Kidney (tissue), 14 donors: ENCODE results near the gene PAX7. TPM values are rescaled to one million over a fixed set of nuclear protein-coding genes. Genes with fewer than 3 reads are reported as not detected.
A peak's percentile ranks its signal among the peaks of the same experiment; 100 is the strongest.

ENCODE experiments used
- DNase-seq, 5 donors: peaks; one replicate each; pipeline ENCODE4 v3.0.0-alpha.2; 2013 to 2020
- FAIRE-seq: peaks from 2 replicates; lab custom pipeline; 2012; peaks lifted over from hg19 to GRCh38; lab: Jason Lieb, UNC
- H3K27ac ChIP-seq, 2 donors: one replicate each; pipeline ENCODE4 v1.7.0; 2013; ENCODE audit warnings: low read depth in 2 of 2, low read length in 2 of 2, inconsistent platforms in 1 of 2
- H3K27me3 ChIP-seq: one replicate; pipeline ENCODE4 v1.7.1; 2013; ENCODE audit warnings: low read length, inconsistent platforms; ENCODE audit not compliant: control insufficient read depth, insufficient read depth
- H3K36me3 ChIP-seq, 3 donors: one replicate each; pipeline versions ENCODE4 v1.7.0 to v1.7.1; 2013; ENCODE audit warnings: low read length in 3 of 3, control low read depth in 1 of 3, inconsistent platforms in 1 of 3; ENCODE audit not compliant: insufficient read depth in 3 of 3, control insufficient read depth in 2 of 3
- H3K4me1 ChIP-seq, 3 donors: one replicate each; pipeline versions ENCODE4 v1.7.0 to v1.7.1; 2013; ENCODE audit warnings: low read length in 3 of 3, inconsistent platforms in 1 of 3, low read depth in 1 of 3; ENCODE audit not compliant: control insufficient read depth in 2 of 3, insufficient read depth in 2 of 3
- H3K4me3 ChIP-seq, 3 donors: one replicate each; pipeline versions ENCODE4 v1.7.0 to v1.8.1; 2013; ENCODE audit warnings: low read length in 3 of 3, control low read depth in 1 of 3, inconsistent platforms in 1 of 3
- H3K9ac ChIP-seq, 3 donors: one replicate each; pipeline versions ENCODE4 v1.7.0 to v1.7.1; 2013; ENCODE audit warnings: low read length in 3 of 3, control low read depth in 1 of 3, inconsistent platforms in 1 of 3
- H3K9me3 ChIP-seq, 3 donors: one replicate each; pipeline versions ENCODE4 v1.7.0 to v1.7.1; 2013; ENCODE audit warnings: low read length in 3 of 3, control low read depth in 1 of 3, inconsistent platforms in 1 of 3; ENCODE audit not compliant: control insufficient read depth in 2 of 3, insufficient read depth in 1 of 3
- intact Hi-C: fragments of 100-400 bp; cut with DNase I; formaldehyde crosslinking; loops from one replicate; pipeline ENCODE4 v1.11.1; 2022
- polyA plus RNA-seq: library from polyadenylated mRNA; stranded (reverse); fragments of 350-450 nt; fragmentation: Illumina TruSeq; extraction: RNeasy Lipid Tissue Mini Kit (QIAGEN cat#74804); gene quantifications from one replicate; pipeline ENCODE4 v1.2.3, GENCODE V29; 2014; ENCODE audit warnings: low read depth, low replicate concordance; ENCODE audit not compliant: insufficient read depth
- total RNA-seq: library from RNA; stranded (reverse); fragmentation: NEBNext Ultra II Directional; extraction: Animal tissue kit (Norgen Biotek cat#: 25700); gene quantifications from one replicate; pipeline ENCODE4 v1.2.1, GENCODE V29; 2021
- TF ChIP-seq, protein P1 (sequence below): IDR thresholded peaks from 3 replicates; pipeline ENCODE4 v1.5.1; 2012; ENCODE audit warnings: mild to moderate bottlenecking, moderate library complexity, borderline replicate concordance; ENCODE audit not compliant: insufficient read depth; ENCODE audit errors: extremely low read depth
- donor health status: control.
- donor health status: control.
- donor health status: control.
- donor health status: control.
- donor health status: control.
- donor health status: DM: yes; HTN: yes; CAD: no.
- donor health status: Normal renal cell carcinoma (clear cell type).

PAX7 gene
- total and polyA plus RNA-seq, 2 donors from 2014 or later, result not detected

GRCh38 chr1:18641005-18641941 is 10.6 kb downstream of the PAX7 start:
- H3K4me1 ChIP-seq, result no peaks in the 10 kb centered on the region
- H3K27me3 ChIP-seq, result peaks cover 73% of the 10 kb centered on the region
- FAIRE-seq (no peak), DNase-seq (peak in 1 of 5 donors; percentile 38)
- intact Hi-C loops, result no loop called here
- H3K4me3 ChIP-seq, result no peak overlapping the region
- H3K9ac ChIP-seq, result no peak overlapping the region
- no peak overlapping the region for H3K27ac ChIP-seq
- H3K36me3 ChIP-seq, result no peaks in the 10 kb centered on the region
- H3K9me3 ChIP-seq, result no peaks in the 10 kb centered on the region
- TF ChIP-seq, protein P1, sequence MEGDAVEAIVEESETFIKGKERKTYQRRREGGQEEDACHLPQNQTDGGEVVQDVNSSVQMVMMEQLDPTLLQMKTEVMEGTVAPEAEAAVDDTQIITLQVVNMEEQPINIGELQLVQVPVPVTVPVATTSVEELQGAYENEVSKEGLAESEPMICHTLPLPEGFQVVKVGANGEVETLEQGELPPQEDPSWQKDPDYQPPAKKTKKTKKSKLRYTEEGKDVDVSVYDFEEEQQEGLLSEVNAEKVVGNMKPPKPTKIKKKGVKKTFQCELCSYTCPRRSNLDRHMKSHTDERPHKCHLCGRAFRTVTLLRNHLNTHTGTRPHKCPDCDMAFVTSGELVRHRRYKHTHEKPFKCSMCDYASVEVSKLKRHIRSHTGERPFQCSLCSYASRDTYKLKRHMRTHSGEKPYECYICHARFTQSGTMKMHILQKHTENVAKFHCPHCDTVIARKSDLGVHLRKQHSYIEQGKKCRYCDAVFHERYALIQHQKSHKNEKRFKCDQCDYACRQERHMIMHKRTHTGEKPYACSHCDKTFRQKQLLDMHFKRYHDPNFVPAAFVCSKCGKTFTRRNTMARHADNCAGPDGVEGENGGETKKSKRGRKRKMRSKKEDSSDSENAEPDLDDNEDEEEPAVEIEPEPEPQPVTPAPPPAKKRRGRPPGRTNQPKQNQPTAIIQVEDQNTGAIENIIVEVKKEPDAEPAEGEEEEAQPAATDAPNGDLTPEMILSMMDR, result no peak

GRCh38 chr1:18642278-18643095 is 11.8 kb downstream of the PAX7 start:
- Histone ChIP-seq H3K27me3 (peaks cover 73% of the 10 kb centered on the region), H3K4me1 (no peaks in the 10 kb centered on the region), H3K27ac (no peak overlapping the region), H3K36me3 (no peaks in the 10 kb centered on the region), H3K9ac (no peak overlapping the region), H3K4me3 (no peak overlapping the region), H3K9me3 (no peaks in the 10 kb centered on the region)
- no peak for FAIRE-seq
- intact Hi-C loops, result no loop called here
- DNase-seq, result peak in 1 of 5 donors; percentile 39
- TF ChIP-seq, protein P1, result no peak

DNA sequence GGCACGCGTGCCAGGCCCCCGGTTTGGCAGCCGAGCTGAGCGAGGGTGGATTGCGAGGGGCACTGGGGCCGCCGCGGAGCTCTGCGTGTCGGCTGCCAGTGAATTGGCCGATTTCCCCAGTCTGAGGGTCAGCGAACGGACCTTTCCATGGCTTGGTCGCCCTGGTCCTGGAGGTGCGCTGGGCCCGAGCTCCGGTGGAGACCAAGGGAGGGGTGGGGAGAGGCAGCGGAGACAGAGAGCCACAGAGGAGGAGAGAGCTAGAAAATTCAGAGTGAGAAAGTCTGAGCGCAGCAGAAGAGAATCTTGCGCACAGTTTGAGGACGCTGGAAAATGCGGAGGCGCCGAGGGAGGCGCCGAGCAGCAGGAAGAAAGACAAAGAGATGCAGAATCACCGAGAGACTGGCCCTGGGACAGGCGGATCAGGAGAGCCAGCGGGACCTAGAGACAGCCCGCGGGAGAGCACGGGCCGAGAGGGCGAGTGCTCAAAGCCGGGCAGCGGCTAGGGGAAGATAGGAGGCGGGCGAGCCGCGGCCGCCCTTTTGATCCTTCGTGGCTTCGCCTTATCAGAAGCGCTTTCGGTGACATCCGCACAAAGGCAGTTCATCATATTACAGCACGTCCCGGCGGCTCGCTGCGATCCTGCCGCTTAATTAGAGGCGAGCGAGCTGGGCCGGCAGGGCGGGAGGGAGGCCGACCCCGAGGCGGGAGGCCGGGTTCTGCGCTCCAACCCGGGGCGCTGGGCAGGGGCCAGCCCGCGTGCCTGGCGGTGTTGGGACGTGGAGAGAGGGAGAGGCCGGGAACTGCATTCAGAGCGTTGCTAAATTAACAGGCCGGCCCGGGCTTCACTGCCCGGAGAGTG is 12.7 kb downstream of the PAX7 start:
- TF ChIP-seq, protein P1, result no peak
- Histone ChIP-seq H3K9ac (no peak overlapping the region), H3K4me1 (no peaks in the 10 kb centered on the region), H3K9me3 (no peaks in the 10 kb centered on the region), H3K27me3 (peaks cover 73% of the 10 kb centered on the region), H3K27ac (no peak overlapping the region), H3K4me3 (no peak overlapping the region), H3K36me3 (no peaks in the 10 kb centered on the region)
- intact Hi-C loops, result no loop called here
- FAIRE-seq (no peak), DNase-seq (peak in 1 of 5 donors; percentile 52)
